HAP-1 (cell line): Measurements from ENCODE around the gene DOCK4.

Source experiments
- DNase-seq, 2 experiments: peaks; one replicate each; pipeline ENCODE4 v3.0.0-alpha.2; 2016 to 2020; ENCODE audit warnings: low spot score in 2 of 2
- H3K27me3 ChIP-seq: fragments of 250-450 bp; sonication (Bioruptor Pico); 2 replicates; pipeline ENCODE4 v1.5.1; 2020; ENCODE audit warnings: low read depth, mild to moderate bottlenecking, moderate library complexity
- H3K36me3 ChIP-seq: fragments of 250-450 bp; sonication (Bioruptor Pico); replicated peaks from 2 replicates; pipeline ENCODE4 v1.5.1; 2020; ENCODE audit warnings: mild to moderate bottlenecking
- H3K4me1 ChIP-seq: fragments of 250-450 bp; sonication (Bioruptor Pico); 2 replicates; pipeline ENCODE4 v1.5.1; 2020; ENCODE audit warnings: mild to moderate bottlenecking
- H3K4me3 ChIP-seq: fragments of 250-450 bp; sonication (Bioruptor Pico); 2 replicates; pipeline ENCODE4 v1.5.1; 2020; ENCODE audit warnings: mild to moderate bottlenecking, moderate library complexity
- H3K9me3 ChIP-seq: fragments of 250-450 bp; sonication (Bioruptor Pico); 2 replicates; pipeline ENCODE4 v1.5.1; 2020; ENCODE audit warnings: mild to moderate bottlenecking, moderate library complexity
- in situ Hi-C: fragments of 300-500 bp; cut with MboI; formaldehyde crosslinking; loops from 3 replicates; pipeline ENCODE4 v1.14.3; 2020; ENCODE audit warnings: low sequenced_read_pairs, inconsistent platforms, mixed read lengths

The DOCK4 gene

DNA sequence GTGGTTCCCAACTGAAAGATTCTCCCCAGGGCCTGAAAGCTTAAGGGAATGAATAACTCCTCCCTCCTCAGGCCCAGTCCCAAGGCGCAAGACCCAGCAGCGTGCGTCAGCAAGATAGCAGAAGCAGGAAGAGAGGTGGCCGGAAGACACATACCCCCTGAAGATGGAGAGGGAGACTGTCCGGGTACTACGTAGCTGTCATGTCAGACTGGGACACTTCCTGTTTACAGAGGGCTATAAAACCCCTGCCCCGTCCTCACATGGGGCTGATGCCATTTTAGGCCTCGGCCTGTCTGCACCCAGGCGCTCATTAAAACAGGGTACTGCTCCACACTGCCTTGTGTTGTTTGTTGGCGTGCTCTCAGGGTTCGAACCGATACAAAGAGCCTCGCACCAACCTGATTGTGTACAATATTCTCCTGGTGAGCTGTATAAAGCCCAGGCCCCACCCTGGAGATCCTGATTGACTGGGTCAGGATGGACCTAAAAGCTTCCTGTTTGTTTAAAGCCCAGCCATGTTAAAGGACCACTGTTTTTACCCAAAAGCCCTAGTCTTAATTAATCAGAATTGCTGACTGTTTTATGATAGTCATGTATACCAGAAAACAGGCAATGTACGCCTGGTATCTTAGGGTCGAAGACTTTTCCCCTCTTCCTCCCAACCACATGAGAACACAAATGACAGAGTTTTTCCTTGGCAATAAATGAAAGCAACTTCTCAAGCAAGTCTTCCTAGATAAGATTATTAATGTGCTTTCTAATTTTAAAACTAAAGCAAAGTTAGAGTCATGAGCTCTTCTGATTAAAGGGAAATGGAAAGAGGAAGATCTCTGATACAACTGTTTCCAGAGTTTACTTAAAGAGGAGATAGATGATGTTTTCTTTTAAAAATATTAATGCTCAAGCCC is 251.5 kb downstream of the DOCK4 start:
- in situ Hi-C loops = no loop called here
- no peak for DNase-seq

DNA sequence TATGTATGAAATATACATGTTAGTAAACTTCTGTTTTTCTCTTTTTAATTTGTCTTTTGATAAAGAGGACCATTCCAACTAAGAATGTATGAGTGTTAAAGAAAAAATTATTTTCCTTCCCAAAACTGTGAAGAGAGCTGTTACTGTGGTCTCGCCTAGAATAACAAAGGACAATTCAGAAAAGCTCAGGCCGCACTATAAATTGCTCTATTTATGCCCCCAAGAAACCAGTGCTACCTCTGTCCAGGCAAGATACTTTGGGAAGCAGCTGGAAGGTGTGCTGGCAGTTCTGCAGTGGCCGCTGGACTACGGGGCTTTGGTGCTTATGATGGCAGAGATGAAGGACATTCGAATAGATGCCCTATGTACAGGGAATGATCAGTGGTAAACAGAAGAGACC is 252.1 kb downstream of the DOCK4 start:
- H3K4me1 ChIP-seq = peaks cover 14% of the 10 kb centered on the region
- in situ Hi-C loops = no loop called here
- no peaks in the 10 kb centered on the region for H3K36me3 ChIP-seq
- no peaks in the 10 kb centered on the region for H3K9me3 ChIP-seq
- H3K4me3 ChIP-seq = no peak overlapping the region
- DNase-seq = no peak
- 0 out of 2 replicates have a peak, but pooled peaks cover 2% of the 10 kb centered on the region for H3K27me3 ChIP-seq

More for the DNA sequence above, 251.5 kb downstream of the DOCK4 start:
- peaks cover 17% of the 10 kb centered on the region for H3K4me1 ChIP-seq
- no peaks in the 10 kb centered on the region for H3K9me3 ChIP-seq
- no peaks in the 10 kb centered on the region for H3K36me3 ChIP-seq
- no peak overlapping the region for H3K4me3 ChIP-seq
- 0 out of 2 replicates have a peak, but pooled peaks cover 2% of the 10 kb centered on the region for H3K27me3 ChIP-seq

DNA sequence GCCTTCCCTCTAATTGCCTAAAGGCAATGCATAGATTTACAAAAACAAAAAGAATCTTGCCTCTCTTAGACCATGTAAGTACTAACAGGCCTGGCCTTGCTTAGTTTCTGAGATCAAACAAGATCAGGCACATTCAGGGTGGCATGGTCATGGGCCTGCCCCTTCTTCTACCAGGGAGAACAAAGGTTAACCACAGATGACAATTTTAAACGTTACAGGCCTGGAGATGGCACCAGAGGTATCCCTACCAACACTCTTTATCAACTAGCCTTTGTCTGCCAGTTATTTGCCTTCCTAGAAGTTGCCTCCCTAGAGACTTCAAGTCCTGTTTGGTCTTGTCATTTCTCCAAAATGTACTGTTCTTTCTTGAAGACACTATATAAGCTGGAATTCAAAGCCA is 252.6 kb downstream of the DOCK4 start:
- in situ Hi-C loops = no loop called here
- H3K4me1 ChIP-seq = peaks cover 11% of the 10 kb centered on the region
- 0 out of 2 replicates have a peak, but pooled peaks cover 2% of the 10 kb centered on the region for H3K27me3 ChIP-seq
- H3K4me3 ChIP-seq = no peak overlapping the region
- DNase-seq = no peak
- H3K9me3 ChIP-seq = no peaks in the 10 kb centered on the region
- H3K36me3 ChIP-seq = no peaks in the 10 kb centered on the region

DNA sequence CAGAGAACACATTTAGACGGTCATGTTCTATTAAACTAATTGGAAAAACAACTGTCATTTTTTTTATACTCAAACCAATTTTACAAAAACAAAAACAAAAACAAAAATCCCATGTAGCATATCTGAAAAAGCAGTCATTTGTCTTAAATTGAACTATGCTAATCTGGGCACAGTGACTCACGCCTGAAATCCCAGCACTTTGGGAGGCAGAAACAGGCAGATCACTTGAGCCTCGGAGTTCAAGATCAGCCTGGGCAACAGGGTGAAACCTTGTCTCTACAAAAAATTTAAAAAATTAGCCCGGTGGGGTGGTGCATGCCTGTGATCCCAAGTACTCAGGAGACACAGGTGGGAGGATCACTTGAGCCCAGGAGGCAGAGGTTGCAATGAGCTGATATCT is 253.4 kb downstream of the DOCK4 start:
- in situ Hi-C loops = no loop called here
- H3K27me3 ChIP-seq = 0 out of 2 replicates have a peak, but pooled peaks cover 2% of the 10 kb centered on the region
- H3K4me1 ChIP-seq = peaks cover 3% of the 10 kb centered on the region

GRCh38 chr7:111951052-111951451 is 255.1 kb downstream of the DOCK4 start:
- no peaks in the 10 kb centered on the region for H3K36me3 ChIP-seq
- no peak for DNase-seq
- in situ Hi-C loops = no loop called here
- no peaks in the 10 kb centered on the region for H3K27me3 ChIP-seq
- H3K4me1 ChIP-seq = peaks cover 3% of the 10 kb centered on the region; the same call in 1 of the 2 replicates
- no peaks in the 10 kb centered on the region for H3K9me3 ChIP-seq
- H3K4me3 ChIP-seq = no peak overlapping the region

More for the DNA sequence above, 253.4 kb downstream of the DOCK4 start:
- no peaks in the 10 kb centered on the region for H3K36me3 ChIP-seq
- DNase-seq = no peak
- H3K4me3 ChIP-seq = no peak overlapping the region
- H3K9me3 ChIP-seq = no peaks in the 10 kb centered on the region

DNA sequence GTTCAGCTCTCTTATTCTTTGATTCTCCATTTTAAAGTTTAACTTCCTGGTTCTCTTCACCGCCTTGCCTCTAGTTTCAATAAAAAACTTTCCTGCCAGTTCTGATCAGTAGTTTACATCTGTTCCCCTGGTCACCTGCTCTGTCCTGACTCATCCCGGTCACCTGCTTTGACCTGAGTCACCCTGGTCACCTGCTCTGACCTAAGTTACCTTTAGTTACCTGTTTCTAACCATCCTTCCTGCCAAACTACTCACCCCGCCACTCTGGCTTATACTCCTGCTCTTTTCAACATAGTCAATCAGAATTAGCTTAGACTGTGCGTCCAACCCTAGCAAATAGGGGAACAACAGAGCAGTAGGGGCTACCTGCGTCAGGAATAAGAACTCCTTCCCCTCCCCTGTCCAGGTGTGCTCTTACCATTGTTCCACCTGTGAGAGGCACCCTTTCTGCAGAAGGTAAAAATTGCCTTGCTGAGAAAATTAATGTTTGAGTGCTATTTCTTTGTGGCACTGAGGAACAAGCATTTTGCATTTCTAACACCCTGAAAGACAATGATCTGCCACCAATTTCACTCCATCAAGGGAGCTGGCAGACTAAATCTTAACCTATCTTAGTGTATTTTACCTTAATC is 263.6 kb downstream of the DOCK4 start:
- no peak for DNase-seq
- H3K27me3 ChIP-seq = no peaks in the 10 kb centered on the region
- no peak overlapping the region for H3K4me3 ChIP-seq
- H3K4me1 ChIP-seq = peaks cover 4% of the 10 kb centered on the region; the same call in 1 of the 2 replicates
- 0 out of 2 replicates have a peak, but pooled peaks cover 2% of the 10 kb centered on the region for H3K9me3 ChIP-seq
- no peaks in the 10 kb centered on the region for H3K36me3 ChIP-seq
- in situ Hi-C loops = no loop called here

DNA sequence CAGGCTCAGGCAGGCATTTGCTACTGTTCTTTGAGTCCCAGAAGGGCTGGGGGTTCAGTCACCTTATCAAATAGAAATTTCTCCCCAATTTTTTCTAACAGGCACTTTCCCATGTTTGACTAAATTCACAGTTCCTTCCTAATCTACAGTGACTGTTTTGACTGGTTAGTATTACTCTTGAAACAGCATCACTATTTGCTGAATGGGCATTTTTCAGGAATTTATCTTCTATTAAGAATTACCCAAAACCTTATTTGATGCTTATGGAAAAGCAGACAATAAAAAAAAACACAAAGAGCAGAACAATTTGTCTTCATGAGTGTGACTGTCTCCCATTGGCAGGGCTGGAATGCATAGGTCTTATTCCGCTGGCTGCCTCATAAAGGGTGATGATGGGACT is 269.0 kb downstream of the DOCK4 start:
- Histone ChIP-seq H3K4me3 (no peak overlapping the region), H3K27me3 (no peaks in the 10 kb centered on the region), H3K4me1 (peaks cover 4% of the 10 kb centered on the region; the same call in 1 of the 2 replicates), H3K36me3 (no peaks in the 10 kb centered on the region), H3K9me3 (no peaks in the 10 kb centered on the region)
- DNase-seq = no peak
- in situ Hi-C loops = no loop called here

DNA sequence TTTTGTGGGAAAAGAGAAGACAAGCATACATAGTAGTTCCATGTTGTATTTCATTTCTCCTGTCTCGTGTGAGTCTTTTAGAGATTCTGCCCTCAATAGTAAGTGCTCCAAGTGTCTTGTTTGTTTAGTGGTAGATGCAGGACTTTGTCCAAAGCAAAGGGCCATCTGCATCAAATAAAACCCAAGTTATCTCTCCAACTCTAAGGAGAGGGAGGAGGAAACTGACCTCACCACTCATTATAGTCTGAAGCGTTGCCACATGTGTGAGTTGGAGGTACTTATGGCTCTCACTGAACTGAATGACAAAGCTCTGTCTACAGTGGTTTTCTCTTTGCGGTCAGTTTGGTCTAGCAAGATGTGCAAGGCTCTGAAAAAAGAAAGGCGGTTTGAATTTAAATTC is 272.6 kb downstream of the DOCK4 start:
- no peak for DNase-seq
- in situ Hi-C loops = no loop called here
- no peak overlapping the region for H3K4me3 ChIP-seq
- no peaks in the 10 kb centered on the region for H3K27me3 ChIP-seq
- peaks cover 12% of the 10 kb centered on the region for H3K4me1 ChIP-seq
- no peaks in the 10 kb centered on the region for H3K9me3 ChIP-seq
- no peaks in the 10 kb centered on the region for H3K36me3 ChIP-seq

- in situ Hi-C loops = no loop called here
- DNase-seq = no peak
- Histone ChIP-seq H3K36me3 (no peaks in the 10 kb centered on the region), H3K9me3 (no peaks in the 10 kb centered on the region), H3K4me1 (peaks cover 22% of the 10 kb centered on the region), H3K27me3 (no peaks in the 10 kb centered on the region), H3K4me3 (no peak overlapping the region)
Measured at GRCh38 chr7:111931958-111932357, 274.2 kb downstream of the DOCK4 start.

GRCh38 chr7:111931016-111931517 is 275.1 kb downstream of the DOCK4 start:
- peaks cover 24% of the 10 kb centered on the region for H3K4me1 ChIP-seq
- DNase-seq = peak; percentile 51 to 71
- H3K27me3 ChIP-seq = no peaks in the 10 kb centered on the region
- in situ Hi-C loops = no loop called here
- no peaks in the 10 kb centered on the region for H3K36me3 ChIP-seq
- no peak overlapping the region for H3K4me3 ChIP-seq
- no peaks in the 10 kb centered on the region for H3K9me3 ChIP-seq

- no peaks in the 10 kb centered on the region for H3K27me3 ChIP-seq
- no peak for DNase-seq
- H3K9me3 ChIP-seq = no peaks in the 10 kb centered on the region
- in situ Hi-C loops = no loop called here
- H3K36me3 ChIP-seq = no peaks in the 10 kb centered on the region
- peaks cover 24% of the 10 kb centered on the region for H3K4me1 ChIP-seq
- H3K4me3 ChIP-seq = no peak overlapping the region
Measured at GRCh38 chr7:111929264-111929663, 276.9 kb downstream of the DOCK4 start.

DNA sequence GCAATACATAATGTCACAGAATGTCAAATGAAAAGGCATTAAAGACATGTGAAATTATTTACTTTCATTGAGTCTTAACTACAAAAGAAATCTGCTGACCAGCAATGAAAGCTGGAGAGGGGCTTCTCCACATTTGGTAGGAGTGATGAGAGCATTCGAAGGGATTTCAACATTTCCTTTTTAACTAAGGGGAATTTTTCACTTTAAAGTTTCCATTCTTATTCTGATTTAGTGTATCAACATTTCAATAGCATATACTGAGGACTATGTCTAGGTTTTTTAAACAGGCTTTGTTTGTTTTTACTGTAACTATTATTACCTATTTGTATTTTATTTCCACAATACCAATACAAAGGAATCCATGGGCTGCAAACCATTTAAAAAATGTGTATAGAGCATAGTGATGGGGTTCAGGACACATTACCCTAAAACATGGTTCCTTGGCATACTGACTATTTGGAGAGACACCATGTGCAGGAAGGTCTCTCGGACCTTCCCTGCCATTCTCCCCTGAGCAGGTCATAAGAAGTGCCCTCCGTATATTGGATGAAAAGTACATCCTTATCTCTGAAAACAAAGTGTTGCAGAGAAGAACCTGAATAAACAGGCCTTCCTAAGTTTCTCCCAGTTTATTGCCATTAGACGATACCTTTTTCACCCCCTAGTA is 278.7 kb downstream of the DOCK4 start:
- in situ Hi-C loops = no loop called here
- H3K36me3 ChIP-seq = no peaks in the 10 kb centered on the region
- peaks cover 24% of the 10 kb centered on the region for H3K4me1 ChIP-seq
- peak; percentile 34 to 88 for DNase-seq
- no peak overlapping the region for H3K4me3 ChIP-seq
- H3K9me3 ChIP-seq = no peaks in the 10 kb centered on the region
- H3K27me3 ChIP-seq = no peaks in the 10 kb centered on the region

DNA sequence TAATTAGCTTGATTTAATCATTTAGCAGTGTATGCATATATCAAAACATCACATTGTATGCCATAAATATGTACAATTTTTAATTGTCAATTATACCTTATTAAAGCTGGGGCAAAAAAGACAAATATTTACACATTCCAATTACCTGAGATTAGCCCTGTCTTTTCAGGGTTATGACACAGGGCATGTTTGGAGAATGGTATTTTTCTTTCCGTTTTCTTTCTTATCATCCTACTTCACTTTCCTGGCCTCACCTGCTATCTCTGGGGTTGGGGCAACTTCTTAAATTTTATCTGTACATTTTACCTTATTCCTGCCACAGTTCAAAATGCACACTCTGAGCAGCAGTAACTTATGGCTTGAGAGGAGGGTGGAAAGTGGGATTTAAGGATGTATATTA is 285.9 kb downstream of the DOCK4 start:
- Histone ChIP-seq H3K36me3 (no peaks in the 10 kb centered on the region), H3K4me1 (no peaks in the 10 kb centered on the region), H3K27me3 (no peaks in the 10 kb centered on the region), H3K9me3 (no peaks in the 10 kb centered on the region), H3K4me3 (no peak overlapping the region)
- DNase-seq = no peak
- in situ Hi-C loops = no loop called here
